Neural progenitor cell (in vitro differentiated cells): ENCODE data around the gene PAXX.

Experiments
- CTCF ChIP-seq: fragments of 200-600 bp; sonication (generic); IDR thresholded peaks from 2 replicates; pipeline ENCODE4 v1.5.1; 2017; ENCODE audit warnings: antibody characterized with exemption, mild to moderate bottlenecking
- EZH2 ChIP-seq: fragments of 200-600 bp; sonication (generic); IDR thresholded peaks from 2 replicates; pipeline ENCODE4 v1.6.1; 2017; ENCODE audit warnings: antibody characterized with exemption, mild to moderate bottlenecking, moderate library complexity

GRCh38 chr9:136965771-136966484, 26.3 kb upstream of the PAXX start:
- no peak for TF ChIP-seq CTCF
- TF ChIP-seq EZH2: no peak
